DOHH2 (cell line): ENCODE results near the gene TMEM190.

Source experiments
- H3F3A ChIP-seq: fragments of 200-600 bp; sonication (generic), shearing (Covaris generic); 2 replicates; pipeline ENCODE4 v1.6.0; 2016; ENCODE audit warnings: antibody characterized with exemption, mild to moderate bottlenecking; ENCODE audit not compliant: control insufficient read depth, insufficient read depth
- H3K27ac ChIP-seq: fragments of 200-600 bp; sonication (generic); 2 replicates; pipeline ENCODE4 v1.5.1; 2014; ENCODE audit warnings: low read depth, mild to moderate bottlenecking, low read length, moderate library complexity
- H3K27me3 ChIP-seq: fragments of 200-600 bp; sonication (generic); 2 replicates; pipeline ENCODE4 v1.6.1; 2014; ENCODE audit warnings: mild to moderate bottlenecking, low read length, mixed read lengths; ENCODE audit not compliant: control insufficient read depth
- H3K36me3 ChIP-seq: fragments of 200-600 bp; sonication (generic); 2 replicates; pipeline ENCODE4 v1.6.1; 2014; ENCODE audit warnings: mild to moderate bottlenecking, low read length, moderate library complexity, mixed read lengths; ENCODE audit not compliant: control insufficient read depth
- H3K4me1 ChIP-seq: fragments of 200-600 bp; sonication (generic); 2 replicates; pipeline ENCODE4 v1.6.1; 2014; ENCODE audit warnings: mild to moderate bottlenecking, low read length, mixed read lengths; ENCODE audit not compliant: control insufficient read depth
- H3K4me2 ChIP-seq: fragments of 200-600 bp; sonication (generic); 2 replicates; pipeline ENCODE4 v1.6.0; 2014; ENCODE audit warnings: mild to moderate bottlenecking, low read length, moderate library complexity
- H3K4me3 ChIP-seq: fragments of 200-600 bp; sonication (generic); 2 replicates; pipeline ENCODE4 v1.5.1; 2014; ENCODE audit warnings: mild to moderate bottlenecking, low read length, mixed read lengths
- H3K79me2 ChIP-seq: fragments of 200-600 bp; sonication (generic); 2 replicates; pipeline ENCODE4 v1.6.1; 2014; ENCODE audit warnings: mild to moderate bottlenecking, low read length, mixed read lengths; ENCODE audit not compliant: control insufficient read depth
- H3K9me2 ChIP-seq: fragments of 200-600 bp; sonication (generic); replicated peaks from 2 replicates; pipeline ENCODE4 v1.6.1; 2014; ENCODE audit warnings: mild to moderate bottlenecking, low read length, mixed read lengths; ENCODE audit not compliant: control insufficient read depth
- H3K9me3 ChIP-seq: fragments of 200-600 bp; sonication (generic); 2 replicates; pipeline ENCODE4 v1.6.1; 2014; ENCODE audit warnings: antibody characterized with exemption, low read length, mixed read lengths; ENCODE audit not compliant: control insufficient read depth, insufficient read depth
- H4K20me1 ChIP-seq: fragments of 200-600 bp; sonication (generic); 2 replicates; pipeline ENCODE4 v1.6.0; 2014; ENCODE audit warnings: low read depth, mild to moderate bottlenecking, antibody characterized with exemption, low read length, moderate library complexity; ENCODE audit not compliant: control insufficient read depth, insufficient read depth
- CTCF ChIP-seq: fragments of 200-600 bp; sonication (generic); IDR thresholded peaks from one replicate; pipeline ENCODE4 v1.5.1; 2014; ENCODE audit warnings: antibody characterized with exemption, mild to moderate bottlenecking, low read depth, low read length; ENCODE audit not compliant: poor library complexity, severe bottlenecking
- EZH2phosphoT487 ChIP-seq: fragments of 200-600 bp; sonication (generic); IDR thresholded peaks from 2 replicates; pipeline ENCODE4 v1.6.1; 2017; ENCODE audit warnings: borderline replicate concordance, mild to moderate bottlenecking, antibody characterized with exemption, low read length, moderate library complexity, mixed read lengths

The TMEM190 gene

GRCh38 chr19:55391191-55391670 is 14.6 kb downstream of the TMEM190 start:
- peaks cover 33% of the 10 kb centered on the region for H4K20me1 ChIP-seq
- no peaks in the 10 kb centered on the region for H3K9me3 ChIP-seq
- peaks cover 24% of the 10 kb centered on the region for H3K79me2 ChIP-seq
- peaks cover 40% of the 10 kb centered on the region for H3K36me3 ChIP-seq
- no peak overlapping the region for H3K4me2 ChIP-seq
- TF ChIP-seq CTCF (no peak), EZH2phosphoT487 (no peak)
- H3F3A ChIP-seq = peaks cover 62% of the 10 kb centered on the region
- H3K4me3 ChIP-seq = no peak overlapping the region
- no peak overlapping the region for H3K27ac ChIP-seq
- peaks cover 43% of the 10 kb centered on the region for H3K4me1 ChIP-seq
- H3K27me3 ChIP-seq = peaks cover under 1% of the 10 kb centered on the region; the same call in 1 of the 2 replicates
- no peaks in the 10 kb centered on the region for H3K9me2 ChIP-seq

- TF ChIP-seq CTCF (no peak), EZH2phosphoT487 (no peak)
- Histone ChIP-seq H3K9me2 (no peaks in the 10 kb centered on the region), H3K4me1 (peaks cover 40% of the 10 kb centered on the region), H3F3A (peaks cover 55% of the 10 kb centered on the region), H3K27me3 (no peaks in the 10 kb centered on the region), H3K4me2 (no peak overlapping the region), H3K27ac (no peak overlapping the region), H3K36me3 (peaks cover 33% of the 10 kb centered on the region), H4K20me1 (peaks cover 25% of the 10 kb centered on the region), H3K4me3 (no peak overlapping the region), H3K9me3 (no peaks in the 10 kb centered on the region), H3K79me2 (peaks cover 17% of the 10 kb centered on the region)
These were observed 15.3 kb downstream of the TMEM190 start for GRCh38 chr19:55391702-55392615.

- H3K36me3 ChIP-seq = peaks cover 22% of the 10 kb centered on the region
- H3K9me2 ChIP-seq = no peaks in the 10 kb centered on the region
- no peak for TF ChIP-seq EZH2phosphoT487
- TF ChIP-seq CTCF = no peak
- no peak overlapping the region for H3K27ac ChIP-seq
- no peaks in the 10 kb centered on the region for H3K27me3 ChIP-seq
- H3K4me3 ChIP-seq = no peak overlapping the region
- no peaks in the 10 kb centered on the region for H3K9me3 ChIP-seq
- H4K20me1 ChIP-seq = peaks cover 14% of the 10 kb centered on the region
- peaks cover 6% of the 10 kb centered on the region for H3K79me2 ChIP-seq
- no peak overlapping the region for H3K4me2 ChIP-seq
- peaks cover 45% of the 10 kb centered on the region for H3F3A ChIP-seq
- H3K4me1 ChIP-seq = peaks cover 29% of the 10 kb centered on the region
These were observed 16.5 kb downstream of the TMEM190 start for GRCh38 chr19:55392820-55393761.
